H9 (cell line): ENCODE measurements around the gene CAV2. TPM values are rescaled to one million over a fixed set of nuclear protein-coding genes. Genes with fewer than 3 reads are reported as not detected.

ENCODE experiments used
- DNase-seq: peaks from one replicate; pipeline ENCODE4 v3.0.0-alpha.2; 2017
- H2AFZ ChIP-seq: one replicate; pipeline ENCODE4 v1.6.1; 2013; ENCODE audit warnings: mild to moderate bottlenecking, low read length, control low read depth, moderate library complexity
- H2AK5ac ChIP-seq: 2 replicates; pipeline ENCODE4 v1.6.1; 2013; ENCODE audit warnings: low read length, control low read depth, mixed read lengths; ENCODE audit not compliant: insufficient read length
- H2BK120ac ChIP-seq: one replicate; pipeline ENCODE4 v1.6.1; 2013; ENCODE audit warnings: low read depth, mild to moderate bottlenecking, low read length, control low read depth, inconsistent platforms; ENCODE audit not compliant: poor library complexity, severe bottlenecking
- H2BK12ac ChIP-seq: 2 replicates; pipeline ENCODE4 v1.6.1; 2013; ENCODE audit warnings: low read length, control low read depth, mixed read lengths, low read depth; ENCODE audit not compliant: insufficient read length
- H2BK15ac ChIP-seq: 2 replicates; pipeline ENCODE4 v1.6.1; 2013; ENCODE audit warnings: low read depth, low read length, control low read depth
- H2BK20ac ChIP-seq: one replicate; pipeline ENCODE4 v1.6.1; 2013; ENCODE audit warnings: low read depth, mild to moderate bottlenecking, low read length, control low read depth, inconsistent platforms; ENCODE audit not compliant: poor library complexity, severe bottlenecking
- H2BK5ac ChIP-seq: 2 replicates; pipeline ENCODE4 v1.6.1; 2013; ENCODE audit warnings: low read length, control low read depth, mixed read lengths; ENCODE audit not compliant: insufficient read length
- H3K14ac ChIP-seq: 2 replicates; pipeline ENCODE4 v1.6.1; 2013; ENCODE audit warnings: low read length, control low read depth; ENCODE audit not compliant: insufficient read depth
- H3K18ac ChIP-seq: 2 replicates; pipeline ENCODE4 v1.6.1; 2013; ENCODE audit warnings: low read depth, mild to moderate bottlenecking, mixed read lengths, low read length, control low read depth; ENCODE audit not compliant: insufficient read length
- H3K23ac ChIP-seq: 2 replicates; pipeline ENCODE4 v1.6.1; 2013; ENCODE audit warnings: low read length, control low read depth, mixed read lengths, low read depth; ENCODE audit not compliant: insufficient read length
- H3K23me2 ChIP-seq: 2 replicates; pipeline ENCODE4 v1.6.1; 2013; ENCODE audit warnings: low read depth, mild to moderate bottlenecking, mixed read lengths, low read length, control low read depth; ENCODE audit not compliant: insufficient read length, poor library complexity, severe bottlenecking
- H3K27ac ChIP-seq: 2 replicates; pipeline ENCODE4 v1.5.1; 2013; ENCODE audit warnings: low read length, control low read depth, mixed read lengths, low read depth; ENCODE audit not compliant: insufficient read length
- H3K27me3 ChIP-seq: 2 replicates; pipeline ENCODE4 v1.6.1; 2013; ENCODE audit warnings: low read length, control low read depth, inconsistent platforms; ENCODE audit not compliant: insufficient read depth
- H3K4ac ChIP-seq: 2 replicates; pipeline ENCODE4 v1.6.1; 2013; ENCODE audit warnings: low read depth, mild to moderate bottlenecking, control low read depth, inconsistent platforms, low read length, moderate library complexity
- H3K4me1 ChIP-seq: 2 replicates; pipeline ENCODE4 v1.6.1; 2013; ENCODE audit warnings: low read length, control low read depth, inconsistent platforms; ENCODE audit not compliant: insufficient read depth
- H3K4me2 ChIP-seq: 2 replicates; pipeline ENCODE4 v1.6.1; 2013; ENCODE audit warnings: low read length, control low read depth, mixed read lengths; ENCODE audit not compliant: insufficient read length, insufficient read depth
- H3K56ac ChIP-seq: 2 replicates; pipeline ENCODE4 v1.6.1; 2013; ENCODE audit warnings: low read depth, mild to moderate bottlenecking, mixed read lengths, low read length, control low read depth; ENCODE audit not compliant: insufficient read length
- H3K79me1 ChIP-seq: 2 replicates; pipeline ENCODE4 v1.6.1; 2013; ENCODE audit warnings: low read depth, mild to moderate bottlenecking, moderate library complexity, low read length, control low read depth, inconsistent platforms; ENCODE audit not compliant: insufficient read depth, poor library complexity, severe bottlenecking
- H3K79me2 ChIP-seq: 2 replicates; pipeline ENCODE4 v1.6.1; 2013; ENCODE audit warnings: low read length, control low read depth, inconsistent platforms; ENCODE audit not compliant: insufficient read depth
- H3K9ac ChIP-seq: 2 replicates; pipeline ENCODE4 v1.6.1; 2013; ENCODE audit warnings: low read length, control low read depth, mixed read lengths; ENCODE audit not compliant: insufficient read length; ENCODE audit errors: extremely low read depth
- H3K9me3 ChIP-seq: one replicate; pipeline ENCODE4 v1.6.1; 2013; ENCODE audit warnings: low read depth, low read length, inconsistent platforms; ENCODE audit not compliant: control insufficient read depth
- H3T11ph ChIP-seq: one replicate; pipeline ENCODE4 v1.6.1; 2013; ENCODE audit warnings: mild to moderate bottlenecking, low read length, control low read depth, inconsistent platforms
- H4K20me1 ChIP-seq: one replicate; pipeline ENCODE4 v1.6.1; 2013; ENCODE audit not compliant: control insufficient read depth, insufficient read length, insufficient read depth
- H4K5ac ChIP-seq: 2 replicates; pipeline ENCODE4 v1.6.1; 2013; ENCODE audit warnings: low read depth, mild to moderate bottlenecking, mixed read lengths, low read length, control low read depth; ENCODE audit not compliant: insufficient read length
- H4K8ac ChIP-seq: replicated peaks from 2 replicates; pipeline ENCODE4 v1.6.1; 2013; ENCODE audit warnings: low read length, control low read depth, mixed read lengths, low read depth; ENCODE audit not compliant: insufficient read length
- H4K91ac ChIP-seq: 2 replicates; pipeline ENCODE4 v1.6.1; 2013; ENCODE audit warnings: low read depth, mild to moderate bottlenecking, moderate library complexity, mixed read lengths, low read length, control low read depth; ENCODE audit not compliant: insufficient read length
- H3K27ac Mint-ChIP-seq, 3 experiments: 2 replicates in 2 of 3; 3 replicates in 1 of 3; pipeline ENCODE4 v1.8.0; 2020 to 2021; ENCODE audit warnings: mixed read lengths in 3 of 3, mild to moderate bottlenecking in 1 of 3, moderate library complexity in 1 of 3
- H3K27me3 Mint-ChIP-seq: 2 replicates; pipeline ENCODE4 v1.8.0; 2021; ENCODE audit warnings: low read depth, mild to moderate bottlenecking, moderate library complexity, mixed read lengths
- H3K36me3 Mint-ChIP-seq, 3 experiments: 2 replicates in 2 of 3; 3 replicates in 1 of 3; pipeline ENCODE4 v1.8.0; 2020 to 2021; ENCODE audit warnings: low read depth in 3 of 3, mixed read lengths in 3 of 3; ENCODE audit not compliant: insufficient read depth in 1 of 3
- H3K4me1 Mint-ChIP-seq, 2 experiments: 2 replicates each; pipeline ENCODE4 v1.8.0; 2020; ENCODE audit warnings: mixed read lengths in 2 of 2
- H3K4me3 Mint-ChIP-seq, 2 experiments: 2 replicates in 1 of 2; 3 replicates in 1 of 2; pipeline ENCODE4 v1.8.0; 2020 to 2021; ENCODE audit warnings: mild to moderate bottlenecking in 2 of 2, mixed read lengths in 2 of 2, moderate library complexity in 1 of 2
- H3K9me3 Mint-ChIP-seq, 2 experiments: 2 replicates in 1 of 2; 3 replicates in 1 of 2; pipeline ENCODE4 v1.8.0; 2020; ENCODE audit warnings: mild to moderate bottlenecking in 2 of 2, mixed read lengths in 2 of 2, moderate library complexity in 1 of 2
- WGBS: extraction: QIAGEN DNeasy Blood & Tissue Kit; methylation state at CpG from one replicate; pipeline ENCODE4 v1.1.7; 2013; ENCODE audit warnings: missing lambda C conversion rate, low lambda C conversion rate, mixed read lengths; ENCODE audit not compliant: insufficient read length; ENCODE audit errors: extremely low coverage; 5-methylcytosine and 5-hydroxymethylcytosine counted together
- total RNA-seq: library from RNA; stranded (reverse); gene quantifications from 2 replicates; pipeline ENCODE4 v1.2.1, GENCODE V29; 2021
- TF ChIP-seq, protein P1 (sequence below): fragments of 200-600 bp; sonication (generic); conservative IDR thresholded peaks from 3 replicates; pipeline ENCODE4 v1.8.0; 2021; ENCODE audit warnings: antibody characterized with exemption, mild to moderate bottlenecking

CAV2 gene
- total RNA-seq, 1 experiment from 2014 or later, result 3.7 TPM

DNA sequence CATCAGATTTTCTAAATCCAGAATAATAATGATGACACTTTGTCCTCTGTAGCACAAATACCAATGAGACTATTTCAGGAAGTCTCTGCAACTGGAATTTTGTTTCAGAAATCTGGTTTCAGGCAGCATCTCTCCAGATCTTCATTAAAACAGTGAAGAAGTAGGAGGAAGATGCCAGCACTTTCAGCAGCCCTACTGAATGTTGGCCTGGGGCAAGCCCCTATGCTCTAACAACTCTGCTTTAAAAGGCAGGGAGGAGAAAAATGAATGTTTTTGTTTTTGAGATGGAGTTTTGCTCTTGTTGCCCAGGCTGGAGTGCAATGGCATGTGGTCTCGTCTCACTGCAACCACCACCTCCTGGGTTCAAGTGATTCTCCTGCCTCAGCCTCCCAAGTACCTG, 18.1 kb downstream of the CAV2 start:
- Histone ChIP-seq H2BK12ac (no peak overlapping the region), H3K27me3 (no peaks in the 10 kb centered on the region), H3K79me2 (no peaks in the 10 kb centered on the region), H3T11ph (no peak overlapping the region), H4K5ac (no peak overlapping the region), H2BK15ac (no peak overlapping the region), H3K4me1 (peaks cover 6% of the 10 kb centered on the region; the same call in 1 of the 2 replicates), H3K56ac (no peak overlapping the region), H4K20me1 (no peaks in the 10 kb centered on the region), H3K27ac (no peak overlapping the region), H3K79me1 (no peaks in the 10 kb centered on the region), H3K23ac (no peak overlapping the region), H3K4me2 (no peak overlapping the region), H2AK5ac (no peak overlapping the region), H3K14ac (no peak overlapping the region), H4K8ac (no peak overlapping the region), H3K18ac (no peak overlapping the region), H3K9ac (no peak overlapping the region), H2BK5ac (no peak overlapping the region), H3K4ac (no peak overlapping the region), H3K23me2 (no peaks in the 10 kb centered on the region), H4K91ac (no peak overlapping the region), H3K9me3 (no peaks in the 10 kb centered on the region), H2BK120ac (no peak overlapping the region), H2AFZ (no peak overlapping the region), H2BK20ac (no peak overlapping the region)
- H3K36me3 Mint-ChIP-seq, result no peaks in the 10 kb centered on the region
- no peak for DNase-seq
- WGBS, result no CpG with 5 or more reads among the region's 1 CpG
- TF ChIP-seq, protein P1, sequence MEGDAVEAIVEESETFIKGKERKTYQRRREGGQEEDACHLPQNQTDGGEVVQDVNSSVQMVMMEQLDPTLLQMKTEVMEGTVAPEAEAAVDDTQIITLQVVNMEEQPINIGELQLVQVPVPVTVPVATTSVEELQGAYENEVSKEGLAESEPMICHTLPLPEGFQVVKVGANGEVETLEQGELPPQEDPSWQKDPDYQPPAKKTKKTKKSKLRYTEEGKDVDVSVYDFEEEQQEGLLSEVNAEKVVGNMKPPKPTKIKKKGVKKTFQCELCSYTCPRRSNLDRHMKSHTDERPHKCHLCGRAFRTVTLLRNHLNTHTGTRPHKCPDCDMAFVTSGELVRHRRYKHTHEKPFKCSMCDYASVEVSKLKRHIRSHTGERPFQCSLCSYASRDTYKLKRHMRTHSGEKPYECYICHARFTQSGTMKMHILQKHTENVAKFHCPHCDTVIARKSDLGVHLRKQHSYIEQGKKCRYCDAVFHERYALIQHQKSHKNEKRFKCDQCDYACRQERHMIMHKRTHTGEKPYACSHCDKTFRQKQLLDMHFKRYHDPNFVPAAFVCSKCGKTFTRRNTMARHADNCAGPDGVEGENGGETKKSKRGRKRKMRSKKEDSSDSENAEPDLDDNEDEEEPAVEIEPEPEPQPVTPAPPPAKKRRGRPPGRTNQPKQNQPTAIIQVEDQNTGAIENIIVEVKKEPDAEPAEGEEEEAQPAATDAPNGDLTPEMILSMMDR, result no peak
- no peak overlapping the region for H3K4me3 Mint-ChIP-seq
- no peak overlapping the region for H3K27ac Mint-ChIP-seq
- H3K27me3 Mint-ChIP-seq, result no peaks in the 10 kb centered on the region
- H3K4me1 Mint-ChIP-seq, result peaks cover 21 to 30% of the 10 kb centered on the region in 2 experiments
- H3K9me3 Mint-ChIP-seq, result no peaks in the 10 kb centered on the region
